HEK293 (cell line): ENCODE results near the gene HOXA4.

Experiments used
- CTCF ChIA-PET: fragments of 350-600 bp; formaldehyde crosslinking; extraction: SDS; loops from one replicate; lab custom pipeline; 2021; ENCODE audit warnings: antibody characterized with exemption; lab: Yijun Ruan, JAX
- POLR2A ChIA-PET: fragments of 300-600 bp; formaldehyde crosslinking; extraction: SDS; loops from one replicate; lab custom pipeline; 2020; ENCODE audit warnings: antibody characterized with exemption, inconsistent platforms; lab: Yijun Ruan, JAX
- H3K27ac ChIP-seq: fragments of 200-500 bp; sonication (Bioruptor generic); 2 replicates; pipeline ENCODE4 v1.5.1; 2014; ENCODE audit warnings: low read depth, low read length, control low read depth, inconsistent platforms; ENCODE audit errors: extremely low read depth
- H3K36me3 ChIP-seq, 2 experiments: fragments of 200-500 bp in 1 of 2; sonication (Bioruptor generic) in 1 of 2; 1 replicate in 1 of 2; 2 replicates in 1 of 2; pipeline ENCODE4 v1.5.1; 2014 to 2017; ENCODE audit warnings: inconsistent platforms in 2 of 2, low read length in 2 of 2; ENCODE audit not compliant: control insufficient read depth in 2 of 2, insufficient read depth in 1 of 2
- H3K4me1 ChIP-seq: fragments of 200-500 bp; sonication (Bioruptor generic); 2 replicates; pipeline ENCODE4 v1.5.1; 2014; ENCODE audit warnings: mild to moderate bottlenecking, low read length, inconsistent platforms; ENCODE audit not compliant: control insufficient read depth, insufficient read depth
- H3K4me3 ChIP-seq: 2 replicates; pipeline ENCODE4 v1.5.1; 2011; ENCODE audit warnings: low read depth, mild to moderate bottlenecking, control low read depth, low read length, moderate library complexity
- H3K9me3 ChIP-seq: fragments of 200-500 bp; sonication (Bioruptor generic); 2 replicates; pipeline ENCODE4 v1.5.1; 2014; ENCODE audit warnings: low read depth, low read length, inconsistent platforms; ENCODE audit not compliant: control insufficient read depth, insufficient read depth
- HOXC10 ChIP-seq: sonication (generic); formaldehyde crosslinking; IDR thresholded peaks from 2 replicates; pipeline ENCODE4 v1.8.1; 2023; ENCODE audit warnings: mild to moderate bottlenecking, missing genetic modification reagents
- PRDM1 ChIP-seq: fragments of 450-650 bp; formaldehyde crosslinking; IDR thresholded peaks from 2 replicates; pipeline ENCODE4; 2016; ENCODE audit warnings: missing biosample characterization, missing genetic modification characterization
- PRDM4 ChIP-seq: fragments of 450-650 bp; formaldehyde crosslinking; IDR thresholded peaks from 2 replicates; pipeline ENCODE4 v1.5.1; 2017; ENCODE audit warnings: missing biosample characterization, missing genetic modification characterization
- ZBTB10 ChIP-seq: fragments of 450-650 bp; formaldehyde crosslinking; IDR thresholded peaks from 2 replicates; pipeline ENCODE4 v1.5.1; 2016; ENCODE audit warnings: missing biosample characterization, missing genetic modification characterization
- ZFHX2 ChIP-seq: fragments of 450-650 bp; formaldehyde crosslinking; conservative IDR thresholded peaks from 2 replicates; pipeline ENCODE4 v1.5.1; 2016; ENCODE audit warnings: missing biosample characterization, missing genetic modification characterization
- ZNF155 ChIP-seq: fragments of 450-650 bp; formaldehyde crosslinking; IDR thresholded peaks from 2 replicates; pipeline ENCODE4 v1.5.1; 2016; ENCODE audit warnings: missing biosample characterization, missing genetic modification characterization
- ZNF157 ChIP-seq: fragments of 450-650 bp; formaldehyde crosslinking; IDR thresholded peaks from 2 replicates; pipeline ENCODE4 v1.5.1; 2016; ENCODE audit warnings: missing biosample characterization, missing genetic modification characterization
- ZNF174 ChIP-seq: fragments of 450-650 bp; formaldehyde crosslinking; IDR thresholded peaks from 2 replicates; pipeline ENCODE4 v1.5.0; 2017; ENCODE audit warnings: missing biosample characterization, mild to moderate bottlenecking, missing genetic modification characterization
- ZNF239 ChIP-seq: fragments of 450-650 bp; formaldehyde crosslinking; IDR thresholded peaks from 2 replicates; pipeline ENCODE4 v1.5.1; 2016; ENCODE audit warnings: missing biosample characterization, missing genetic modification characterization
- ZNF26 ChIP-seq: fragments of 450-650 bp; formaldehyde crosslinking; IDR thresholded peaks from 2 replicates; pipeline ENCODE4 v1.5.1; 2016; ENCODE audit warnings: missing biosample characterization, missing genetic modification characterization
- ZNF280C ChIP-seq: fragments of 450-650 bp; formaldehyde crosslinking; IDR thresholded peaks from 2 replicates; pipeline ENCODE4 v1.5.1; 2016; ENCODE audit warnings: missing biosample characterization, missing genetic modification characterization
- ZNF311 ChIP-seq: fragments of 450-650 bp; formaldehyde crosslinking; IDR thresholded peaks from 2 replicates; pipeline ENCODE4 v1.5.1; 2017; ENCODE audit warnings: missing biosample characterization, missing genetic modification characterization, borderline replicate concordance
- ZNF391 ChIP-seq: fragments of 450-650 bp; formaldehyde crosslinking; IDR thresholded peaks from 2 replicates; pipeline ENCODE4 v1.5.1; 2016; ENCODE audit warnings: low read depth, missing biosample characterization, missing genetic modification characterization, borderline replicate concordance
- ZNF48 ChIP-seq: fragments of 450-650 bp; formaldehyde crosslinking; IDR thresholded peaks from 2 replicates; pipeline ENCODE4 v1.5.1; 2016; ENCODE audit warnings: missing biosample characterization, missing genetic modification characterization
- ZNF501 ChIP-seq: fragments of 450-650 bp; formaldehyde crosslinking; IDR thresholded peaks from 2 replicates; pipeline ENCODE4 v1.5.1; 2016; ENCODE audit warnings: missing biosample characterization, missing genetic modification characterization
- ZNF530 ChIP-seq: fragments of 450-650 bp; formaldehyde crosslinking; IDR thresholded peaks from 2 replicates; pipeline ENCODE4 v1.5.1; 2016; ENCODE audit warnings: low read depth, missing biosample characterization, missing genetic modification characterization
- ZNF548 ChIP-seq: fragments of 450-650 bp; formaldehyde crosslinking; IDR thresholded peaks from 2 replicates; pipeline ENCODE4 v1.5.1; 2016; ENCODE audit warnings: missing biosample characterization, missing genetic modification characterization
- ZNF585B ChIP-seq: fragments of 450-650 bp; formaldehyde crosslinking; IDR thresholded peaks from 2 replicates; pipeline ENCODE4 v1.5.1; 2016; ENCODE audit warnings: missing biosample characterization, missing genetic modification characterization
- ZNF610 ChIP-seq: fragments of 450-650 bp; formaldehyde crosslinking; IDR thresholded peaks from 2 replicates; pipeline ENCODE4 v1.5.1; 2016; ENCODE audit warnings: missing biosample characterization, missing genetic modification characterization, borderline replicate concordance
- ZNF626 ChIP-seq: fragments of 450-650 bp; sonication (Bioruptor Pico); formaldehyde crosslinking; IDR thresholded peaks from 2 replicates; pipeline ENCODE4 v1.5.1; 2018; ENCODE audit warnings: missing biosample characterization, missing genetic modification characterization, inconsistent platforms
- ZNF639 ChIP-seq: fragments of 450-650 bp; formaldehyde crosslinking; IDR thresholded peaks from 2 replicates; pipeline ENCODE4 v1.5.1; 2016; ENCODE audit warnings: missing biosample characterization, missing genetic modification characterization
- ZNF654 ChIP-seq: fragments of 450-650 bp; formaldehyde crosslinking; IDR thresholded peaks from 2 replicates; pipeline ENCODE4 v1.5.1; 2016; ENCODE audit warnings: low read depth, missing biosample characterization, missing genetic modification characterization
- ZNF658 ChIP-seq: fragments of 450-650 bp; formaldehyde crosslinking; IDR thresholded peaks from 2 replicates; pipeline ENCODE4; 2016; ENCODE audit warnings: missing biosample characterization, missing genetic modification characterization
- ZSCAN23 ChIP-seq: fragments of 450-650 bp; formaldehyde crosslinking; IDR thresholded peaks from 2 replicates; pipeline ENCODE4 v1.5.1; 2016; ENCODE audit warnings: missing biosample characterization, missing genetic modification characterization
- ZXDB ChIP-seq: fragments of 450-650 bp; formaldehyde crosslinking; IDR thresholded peaks from 2 replicates; pipeline ENCODE4 v1.5.1; 2016; ENCODE audit warnings: missing biosample characterization, missing genetic modification characterization

The HOXA4 gene

GRCh38 chr7:27154369-27154768 is 23.8 kb upstream of the HOXA4 start:
- H3K36me3 ChIP-seq, result peaks cover 0 to 22% of the 10 kb centered on the region in 2 experiments; a peak in 1 of 3 replicates
- no peaks in the 10 kb centered on the region for H3K9me3 ChIP-seq
- ChIA-PET POLR2A (no interaction called here), CTCF (interaction anchor here (0.5 to 1.0 kb wide), 4 partner anchors 11 to 757 kb away, joined by 3 to 4 read pairs (median 4); partner anchors contain the start of gene HOXA5)
- no peak overlapping the region for H3K27ac ChIP-seq
- H3K4me1 ChIP-seq, result peaks cover 11% of the 10 kb centered on the region
- 0 out of 2 replicates have a peak, but pooled peaks have one; percentile 28 for TF ChIP-seq ZBTB10
- no peak for TF ChIP-seq ZNF548 (tag by site-specific recombination)
- TF ChIP-seq ZNF48 (tag by site-specific recombination), result no peak
- no peak for TF ChIP-seq ZNF26 (tag by site-specific recombination)
- no peak for TF ChIP-seq ZSCAN23 (tag by site-specific recombination)
- no peak for TF ChIP-seq ZNF174 (tag by site-specific recombination)
- no peak for TF ChIP-seq ZNF280C
- TF ChIP-seq ZNF626 (tag by site-specific recombination), result no peak
- no peak overlapping the region for H3K4me3 ChIP-seq

- peaks cover 4% of the 10 kb centered on the region; the same call in 1 of the 2 replicates for H3K4me1 ChIP-seq
- POLR2A ChIA-PET, result interaction anchor here (1.1 to 1.4 kb wide), 2 partner anchors 22 to 38 kb away, joined by 3 read pairs; no protein-coding TSS in a partner anchor
Observed at GRCh38 chr7:27153526-27153925, 23.0 kb upstream of the HOXA4 start.

More at GRCh38 chr7:27153526-27153925, 23.0 kb upstream of the HOXA4 start:
- H3K4me3 ChIP-seq, result no peak overlapping the region
- H3K36me3 ChIP-seq, result peaks cover 0 to 24% of the 10 kb centered on the region in 2 experiments; a peak in 1 of 3 replicates
- H3K9me3 ChIP-seq, result no peaks in the 10 kb centered on the region
- CTCF ChIA-PET, result interaction anchor here (0.6 to 1.0 kb wide), 3 partner anchors 10 to 34 kb away, joined by 3 to 4 read pairs (median 3); partner anchors contain the start of gene HOXA5
- H3K27ac ChIP-seq, result no peak overlapping the region
- TF ChIP-seq ZNF530 (tag by site-specific recombination), result no peak
- TF ChIP-seq ZNF391 (tag by site-specific recombination), result no peak
- no peak for TF ChIP-seq ZXDB (tag by site-specific recombination)
- TF ChIP-seq ZFHX2, result no peak
- TF ChIP-seq ZNF501, result no peak
- no peak for TF ChIP-seq ZNF610
- TF ChIP-seq PRDM1 (tag by site-specific recombination), result no peak
- TF ChIP-seq ZSCAN23 (tag by site-specific recombination), result no peak
- no peak for TF ChIP-seq PRDM4
- no peak for TF ChIP-seq HOXC10 (CRISPR knock-in tag)
- no peak for TF ChIP-seq ZNF639 (tag by site-specific recombination)
- no peak for TF ChIP-seq ZNF311 (tag by site-specific recombination)
- TF ChIP-seq ZNF155, result no peak
- no peak for TF ChIP-seq ZNF585B (tag by site-specific recombination)
- no peak for TF ChIP-seq ZNF239 (tag by site-specific recombination)
- no peak for TF ChIP-seq ZNF654
- no peak for TF ChIP-seq ZNF157 (tag by site-specific recombination)
- TF ChIP-seq ZNF658 (tag by site-specific recombination), result no peak
